Liver (tissue), 9 donors: Measurements from ENCODE around the gene TMEM100. TPM values are rescaled to one million over a fixed set of nuclear protein-coding genes. Genes with fewer than 3 reads are reported as not detected.

Experiments used
- DNase-seq: peaks from one replicate; pipeline ENCODE4 v3.0.0-alpha.2; 2017; ENCODE audit warnings: low spot score
- H3K27ac ChIP-seq, 2 donors: one replicate each; pipeline ENCODE4 v1.7.0; 2013; ENCODE audit warnings: inconsistent platforms in 2 of 2, low read length in 2 of 2, control low read depth in 1 of 2, low read depth in 1 of 2, mild to moderate bottlenecking in 1 of 2
- H3K27me3 ChIP-seq, 4 donors: one replicate each; pipeline versions ENCODE4 v1.6.1 to v1.7.0; 2013; ENCODE audit warnings: low read length in 3 of 4, inconsistent platforms in 1 of 4, mild to moderate bottlenecking in 1 of 4, moderate library complexity in 1 of 4; ENCODE audit not compliant: control insufficient read depth in 4 of 4, insufficient read depth in 4 of 4
- H3K36me3 ChIP-seq, 4 donors: one replicate each; pipeline versions ENCODE4 v1.6.1 to v1.7.0; 2013; ENCODE audit warnings: low read length in 3 of 4, mild to moderate bottlenecking in 3 of 4, low read depth in 1 of 4, moderate library complexity in 1 of 4; ENCODE audit not compliant: control insufficient read depth in 4 of 4, insufficient read depth in 3 of 4
- H3K4me1 ChIP-seq, 4 donors: one replicate each; pipeline versions ENCODE4 v1.6.1 to v1.7.0; 2013; ENCODE audit warnings: low read length in 3 of 4, mild to moderate bottlenecking in 3 of 4, moderate library complexity in 1 of 4; ENCODE audit not compliant: control insufficient read depth in 4 of 4, insufficient read depth in 4 of 4
- H3K4me3 ChIP-seq, 3 donors: one replicate each; pipeline versions ENCODE4 v1.6.1 to v1.7.0; 2013; ENCODE audit warnings: low read length in 3 of 3, control low read depth in 1 of 3, low read depth in 1 of 3, mild to moderate bottlenecking in 1 of 3
- H3K9ac ChIP-seq, 2 donors: one replicate each; pipeline ENCODE4 v1.7.0; 2013; ENCODE audit warnings: low read length in 2 of 2, mild to moderate bottlenecking in 2 of 2, moderate library complexity in 2 of 2, control low read depth in 1 of 2, low read depth in 1 of 2
- H3K9me3 ChIP-seq, 4 donors: one replicate each; pipeline versions ENCODE4 v1.6.1 to v1.7.0; 2013; ENCODE audit warnings: low read length in 3 of 4; ENCODE audit not compliant: control insufficient read depth in 4 of 4
- CTCF ChIP-seq: fragments of 150-350 bp; IDR thresholded peaks from 2 replicates; pipeline ENCODE4 v1.5.1; 2017; ENCODE audit warnings: improper control_type of control experiment, low read depth, low read length; ENCODE audit not compliant: missing input control
- EGR1 ChIP-seq, 2 donors: IDR thresholded peaks; 2 replicates each; pipeline ENCODE4 v1.6.1; 2016 to 2018; ENCODE audit warnings: antibody characterized with exemption in 2 of 2, low read depth in 2 of 2
- FOXA1 ChIP-seq: IDR thresholded peaks from 2 replicates; pipeline ENCODE4 v1.6.1; 2016; ENCODE audit warnings: antibody characterized with exemption
- HNF4A ChIP-seq, 2 donors: conservative IDR thresholded peaks; 2 replicates each; pipeline ENCODE4 v1.6.1; 2016; ENCODE audit warnings: antibody characterized with exemption in 2 of 2, mild to moderate bottlenecking in 2 of 2
- HNF4G ChIP-seq: IDR thresholded peaks from 2 replicates; pipeline ENCODE4 v1.6.1; 2016; ENCODE audit warnings: antibody characterized with exemption
- JUND ChIP-seq, 2 donors: IDR thresholded peaks; 2 replicates each; pipeline ENCODE4 v1.6.1; 2016; ENCODE audit warnings: antibody characterized with exemption in 2 of 2
- MAX ChIP-seq: IDR thresholded peaks from 2 replicates; pipeline ENCODE4 v1.6.1; 2016; ENCODE audit warnings: antibody characterized with exemption
- NR2F2 ChIP-seq: IDR thresholded peaks from 2 replicates; pipeline ENCODE4 v1.6.1; 2016; ENCODE audit warnings: antibody characterized with exemption
- RAD21 ChIP-seq, 2 donors: IDR thresholded peaks; 2 replicates each; pipeline ENCODE4 v1.6.1; 2016; ENCODE audit warnings: antibody characterized with exemption in 2 of 2, mild to moderate bottlenecking in 2 of 2
- RXRA ChIP-seq, 2 donors: IDR thresholded peaks; 2 replicates each; pipeline ENCODE4 v1.6.1; 2017 to 2018; ENCODE audit warnings: antibody characterized with exemption in 2 of 2, mild to moderate bottlenecking in 1 of 2
- SP1 ChIP-seq: IDR thresholded peaks from 2 replicates; pipeline ENCODE4 v1.6.1; 2018; ENCODE audit warnings: antibody characterized with exemption, mild to moderate bottlenecking
- TAF1 ChIP-seq: conservative IDR thresholded peaks from 2 replicates; pipeline ENCODE4 v1.6.1; 2016; ENCODE audit warnings: antibody characterized with exemption, mild to moderate bottlenecking
- YY1 ChIP-seq: IDR thresholded peaks from 2 replicates; pipeline ENCODE4 v1.6.1; 2016; ENCODE audit warnings: antibody characterized with exemption, mild to moderate bottlenecking
- WGBS: extraction: QIAGEN DNeasy Blood & Tissue Kit; methylation state at CpG from one replicate; pipeline ENCODE4 v1.1.7; 2013; 5-methylcytosine and 5-hydroxymethylcytosine counted together
- polyA plus RNA-seq, 2 donors: library from polyadenylated mRNA; stranded (reverse) in 1 of 2; unstranded in 1 of 2; fragments of 200-250 nt in 1 of 2; fragments of >200 nt in 1 of 2; fragmentation: Nextera tagmentation in 1 of 2; extraction: Ambion mirVana in 1 of 2; gene quantifications; one replicate each; pipeline versions ENCODE4 v1.2.1 to v1.2.3, GENCODE V29; 2013 to 2015
- total RNA-seq, 2 donors: library from RNA; depleted of rRNA; stranded (reverse); fragments of >200 nt; gene quantifications; one replicate each; pipeline ENCODE4 v1.2.3, GENCODE V29; 2014
- TF ChIP-seq, protein P1 (sequence below): IDR thresholded peaks from 2 replicates; pipeline ENCODE4 v1.6.1; 2016; ENCODE audit warnings: antibody characterized with exemption, mild to moderate bottlenecking
- TF ChIP-seq, protein P2 (sequence below): IDR thresholded peaks from 2 replicates; pipeline ENCODE4 v1.6.1; 2016; ENCODE audit warnings: antibody characterized with exemption
- TF ChIP-seq, protein P3 (sequence below): IDR thresholded peaks from 2 replicates; pipeline ENCODE4 v1.6.1; 2016; ENCODE audit warnings: antibody characterized with exemption
- donor health status: healthy.
- donor health status: healthy.
- donor health status: healthy.
- donor health status: healthy.
- donor health status: healthy.

TMEM100 gene
- total and polyA plus RNA-seq, 4 donors = 0.09 to 4.8 (median 2.3) TPM

DNA sequence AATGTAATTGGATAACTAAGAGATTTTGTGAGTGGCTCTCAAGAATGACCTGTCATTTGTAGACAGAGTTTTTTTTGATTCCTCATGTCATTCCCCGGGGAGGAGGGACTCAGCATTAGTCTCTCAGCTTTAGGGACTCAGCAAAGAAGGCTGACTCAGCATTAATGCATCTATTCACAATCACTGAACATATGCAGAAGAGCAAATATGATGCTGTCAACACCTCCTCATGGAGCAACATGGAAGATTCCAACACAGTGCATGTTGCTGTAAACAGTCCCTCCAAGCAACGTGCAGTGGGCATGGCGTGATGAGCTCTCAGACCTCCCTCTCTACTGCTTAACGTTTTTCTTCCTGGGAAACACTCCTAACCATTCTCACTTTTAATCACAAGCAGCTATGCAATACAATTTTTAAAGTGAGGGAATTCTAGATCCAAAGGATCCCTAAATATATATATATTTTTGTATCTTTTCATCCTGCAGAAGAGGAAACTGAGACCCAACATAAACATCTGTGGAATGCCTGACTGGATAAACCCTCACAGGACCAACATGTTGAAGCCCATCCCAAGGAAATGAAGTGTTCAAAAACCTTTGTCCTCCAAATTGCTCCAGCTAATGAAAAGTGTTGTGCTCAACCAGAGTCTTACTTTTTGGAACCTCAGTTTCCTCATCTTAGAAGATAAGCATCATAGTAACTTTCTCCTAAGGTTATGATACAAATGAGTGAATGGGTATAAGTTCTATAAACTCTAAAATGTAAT, 38.9 kb downstream of the TMEM100 start:
- no peaks in the 10 kb centered on the region for H3K36me3 ChIP-seq
- H3K27me3 ChIP-seq = no peaks in the 10 kb centered on the region
- 79% methylated on average over 4 of the region's 4 CpGs for WGBS
- H3K9ac ChIP-seq = no peak overlapping the region
- TF ChIP-seq RXRA (IDR thresholded peaks at IDR 0.05) (no peak), FOXA1 (no peak), HNF4G (no peak), YY1 (no peak), JUND (IDR thresholded peaks at IDR 0.05) (no peak), HNF4A (conservative IDR thresholded peaks at IDR 0.05) (no peak), MAX (no peak), NR2F2 (no peak), TAF1 (no peak), RAD21 (IDR thresholded peaks at IDR 0.05) (no peak), CTCF (no peak), SP1 (no peak), EGR1 (IDR thresholded peaks at IDR 0.05; ENCODE audit: low read depth in 2 of 2) (no peak)
- TF ChIP-seq, protein P1, sequence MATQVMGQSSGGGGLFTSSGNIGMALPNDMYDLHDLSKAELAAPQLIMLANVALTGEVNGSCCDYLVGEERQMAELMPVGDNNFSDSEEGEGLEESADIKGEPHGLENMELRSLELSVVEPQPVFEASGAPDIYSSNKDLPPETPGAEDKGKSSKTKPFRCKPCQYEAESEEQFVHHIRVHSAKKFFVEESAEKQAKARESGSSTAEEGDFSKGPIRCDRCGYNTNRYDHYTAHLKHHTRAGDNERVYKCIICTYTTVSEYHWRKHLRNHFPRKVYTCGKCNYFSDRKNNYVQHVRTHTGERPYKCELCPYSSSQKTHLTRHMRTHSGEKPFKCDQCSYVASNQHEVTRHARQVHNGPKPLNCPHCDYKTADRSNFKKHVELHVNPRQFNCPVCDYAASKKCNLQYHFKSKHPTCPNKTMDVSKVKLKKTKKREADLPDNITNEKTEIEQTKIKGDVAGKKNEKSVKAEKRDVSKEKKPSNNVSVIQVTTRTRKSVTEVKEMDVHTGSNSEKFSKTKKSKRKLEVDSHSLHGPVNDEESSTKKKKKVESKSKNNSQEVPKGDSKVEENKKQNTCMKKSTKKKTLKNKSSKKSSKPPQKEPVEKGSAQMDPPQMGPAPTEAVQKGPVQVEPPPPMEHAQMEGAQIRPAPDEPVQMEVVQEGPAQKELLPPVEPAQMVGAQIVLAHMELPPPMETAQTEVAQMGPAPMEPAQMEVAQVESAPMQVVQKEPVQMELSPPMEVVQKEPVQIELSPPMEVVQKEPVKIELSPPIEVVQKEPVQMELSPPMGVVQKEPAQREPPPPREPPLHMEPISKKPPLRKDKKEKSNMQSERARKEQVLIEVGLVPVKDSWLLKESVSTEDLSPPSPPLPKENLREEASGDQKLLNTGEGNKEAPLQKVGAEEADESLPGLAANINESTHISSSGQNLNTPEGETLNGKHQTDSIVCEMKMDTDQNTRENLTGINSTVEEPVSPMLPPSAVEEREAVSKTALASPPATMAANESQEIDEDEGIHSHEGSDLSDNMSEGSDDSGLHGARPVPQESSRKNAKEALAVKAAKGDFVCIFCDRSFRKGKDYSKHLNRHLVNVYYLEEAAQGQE = no peak
- TF ChIP-seq, protein P2, sequence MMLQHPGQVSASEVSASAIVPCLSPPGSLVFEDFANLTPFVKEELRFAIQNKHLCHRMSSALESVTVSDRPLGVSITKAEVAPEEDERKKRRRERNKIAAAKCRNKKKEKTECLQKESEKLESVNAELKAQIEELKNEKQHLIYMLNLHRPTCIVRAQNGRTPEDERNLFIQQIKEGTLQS = no peak
- TF ChIP-seq, protein P3, sequence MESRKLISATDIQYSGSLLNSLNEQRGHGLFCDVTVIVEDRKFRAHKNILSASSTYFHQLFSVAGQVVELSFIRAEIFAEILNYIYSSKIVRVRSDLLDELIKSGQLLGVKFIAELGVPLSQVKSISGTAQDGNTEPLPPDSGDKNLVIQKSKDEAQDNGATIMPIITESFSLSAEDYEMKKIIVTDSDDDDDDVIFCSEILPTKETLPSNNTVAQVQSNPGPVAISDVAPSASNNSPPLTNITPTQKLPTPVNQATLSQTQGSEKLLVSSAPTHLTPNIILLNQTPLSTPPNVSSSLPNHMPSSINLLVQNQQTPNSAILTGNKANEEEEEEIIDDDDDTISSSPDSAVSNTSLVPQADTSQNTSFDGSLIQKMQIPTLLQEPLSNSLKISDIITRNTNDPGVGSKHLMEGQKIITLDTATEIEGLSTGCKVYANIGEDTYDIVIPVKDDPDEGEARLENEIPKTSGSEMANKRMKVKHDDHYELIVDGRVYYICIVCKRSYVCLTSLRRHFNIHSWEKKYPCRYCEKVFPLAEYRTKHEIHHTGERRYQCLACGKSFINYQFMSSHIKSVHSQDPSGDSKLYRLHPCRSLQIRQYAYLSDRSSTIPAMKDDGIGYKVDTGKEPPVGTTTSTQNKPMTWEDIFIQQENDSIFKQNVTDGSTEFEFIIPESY = no peak
- no peak overlapping the region for H3K4me3 ChIP-seq
- H3K27ac ChIP-seq = no peak overlapping the region
- DNase-seq = no peak
- no peaks in the 10 kb centered on the region for H3K9me3 ChIP-seq
- H3K4me1 ChIP-seq = no peaks in the 10 kb centered on the region
